H54 (cell line): ENCODE data around the gene MSRB3.
"Not testable (repeated sequence)": the region's sequence is repeated elsewhere in the genome, so short reads cannot be mapped to it uniquely, and the experiment has no call there.

ENCODE experiments used
- DNase-seq: peaks from one replicate; pipeline ENCODE4 v3.0.0; 2011; ENCODE audit warnings: low spot score, mixed read lengths; ENCODE audit not compliant: insufficient read length
- FAIRE-seq: peaks from 3 replicates; lab custom pipeline; 2011; peaks lifted over from hg19 to GRCh38; lab: Jason Lieb, UNC
- POLR2A ChIP-seq: IDR thresholded peaks from 2 replicates; pipeline ENCODE4 v1.6.1; 2011; ENCODE audit warnings: low read depth, mild to moderate bottlenecking, low read length

The MSRB3 gene

GRCh38 chr12:65454115-65454787, 175.8 kb downstream of the MSRB3 start:
- no peak for DNase-seq

GRCh38 chr12:65457341-65457740, 178.9 kb downstream of the MSRB3 start:
- DNase-seq, FAIRE-seq: not testable (repeated sequence)

More at GRCh38 chr12:65454115-65454787, 175.8 kb downstream of the MSRB3 start:
- TF ChIP-seq POLR2A = no peak
- no peak for FAIRE-seq

GRCh38 chr12:65458718-65459117, 180.2 kb downstream of the MSRB3 start:
- no peak for DNase-seq
- FAIRE-seq = no peak
- no peak for TF ChIP-seq POLR2A

- DNase-seq (no peak), FAIRE-seq (no peak)
- TF ChIP-seq POLR2A = no peak
Observed at GRCh38 chr12:65459545-65459944, 181.1 kb downstream of the MSRB3 start.

- TF ChIP-seq POLR2A = no peak
- DNase-seq = no peak
- no peak for FAIRE-seq
Observed at GRCh38 chr12:65460063-65460462, 181.6 kb downstream of the MSRB3 start.

GRCh38 chr12:65461017-65461416, 182.5 kb downstream of the MSRB3 start:
- DNase-seq (no peak), FAIRE-seq (no peak)
- TF ChIP-seq POLR2A = no peak

- no peak for TF ChIP-seq POLR2A
- DNase-seq = no peak
- no peak for FAIRE-seq
Observed at GRCh38 chr12:65462484-65462883, 184.0 kb downstream of the MSRB3 start.

- FAIRE-seq (no peak), DNase-seq (no peak)
- TF ChIP-seq POLR2A = no peak
Observed at GRCh38 chr12:65463082-65463481, 184.6 kb downstream of the MSRB3 start.

- FAIRE-seq = no peak
- no peak for TF ChIP-seq POLR2A
- no peak for DNase-seq
Observed at GRCh38 chr12:65463611-65464010, 185.1 kb downstream of the MSRB3 start.

GRCh38 chr12:65464930-65465329, 186.4 kb downstream of the MSRB3 start:
- no peak for TF ChIP-seq POLR2A
- FAIRE-seq (peak; percentile 99), DNase-seq (peak; percentile 5)

GRCh38 chr12:65465766-65466547, 187.5 kb downstream of the MSRB3 start:
- FAIRE-seq (no peak), DNase-seq (no peak)
- no peak for TF ChIP-seq POLR2A

GRCh38 chr12:65466911-65467310, 188.4 kb downstream of the MSRB3 start:
- TF ChIP-seq POLR2A = no peak
- no peak for DNase-seq
- FAIRE-seq = no peak

- no peak for TF ChIP-seq POLR2A
- DNase-seq (no peak), FAIRE-seq (no peak)
Observed at GRCh38 chr12:65470256-65470655, 191.8 kb downstream of the MSRB3 start.

GRCh38 chr12:65472079-65472478, 193.6 kb downstream of the MSRB3 start:
- FAIRE-seq = peak; percentile 67
- DNase-seq = no peak
- TF ChIP-seq POLR2A = no peak

GRCh38 chr12:65474831-65475230, 196.3 kb downstream of the MSRB3 start:
- FAIRE-seq (peak; percentile 30), DNase-seq (no peak)
- no peak for TF ChIP-seq POLR2A
